ENCODE results near the gene NRN1.
"Not testable (repeated sequence)": the region's sequence is repeated elsewhere in the genome, so short reads cannot be mapped to it uniquely, and the experiment has no call there.

NRN1 gene

GRCh38 chr6:6006428-6007365 lies at the start of gene NRN1:
Gene NRN1, minus strand, starts transcription at chr6:6006925. Its CDS starts 176 bp downstream, at chr6:6006749.
- DNase-seq (ENCODE audit: low read depth in 2 of 3, low spot score in 1 of 3): no peak

- no peak for DNase-seq (ENCODE audit: low read depth in 2 of 3, low spot score in 1 of 3)
Measured at GRCh38 chr6:6052216-6052615, 45.5 kb upstream of the NRN1 start.

GRCh38 chr6:6046716-6047115 lies 40.0 kb upstream of the NRN1 start:
- no peak for DNase-seq (ENCODE audit: low read depth in 2 of 3, low spot score in 1 of 3)

GRCh38 chr6:6039946-6040509 lies 33.3 kb upstream of the NRN1 start:
- DNase-seq (ENCODE audit: low read depth in 2 of 3, low spot score in 1 of 3): no peak

GRCh38 chr6:6037179-6037578 lies 30.5 kb upstream of the NRN1 start:
- DNase-seq (ENCODE audit: low read depth in 2 of 3, low spot score in 1 of 3): no peak

GRCh38 chr6:6033858-6034257 lies 27.1 kb upstream of the NRN1 start:
- no peak for DNase-seq (ENCODE audit: low read depth in 2 of 3, low spot score in 1 of 3)

- DNase-seq (ENCODE audit: low read depth in 2 of 3, low spot score in 1 of 3): no peak
Measured at GRCh38 chr6:6026513-6027205, 19.9 kb upstream of the NRN1 start.

- DNase-seq (ENCODE audit: low read depth in 2 of 3, low spot score in 1 of 3): no peak
Measured at GRCh38 chr6:6025736-6026135, 19.0 kb upstream of the NRN1 start.

GRCh38 chr6:6024220-6024619 lies 17.5 kb upstream of the NRN1 start:
- DNase-seq (ENCODE audit: low read depth in 2 of 3, low spot score in 1 of 3): no peak

- not testable (repeated sequence) for DNase-seq (ENCODE audit: low read depth in 2 of 3, low spot score in 1 of 3)
Measured at GRCh38 chr6:6022841-6023240, 16.1 kb upstream of the NRN1 start.

- peak in 2 of 3 donors; percentile 40 to 54 for DNase-seq (ENCODE audit: low read depth in 2 of 3, low spot score in 1 of 3)
Measured at GRCh38 chr6:6008648-6009421, 2.1 kb upstream of the NRN1 start.

- DNase-seq (ENCODE audit: low read depth in 2 of 3, low spot score in 1 of 3): no peak
Measured at GRCh38 chr6:6008089-6008647, 1.4 kb upstream of the NRN1 start.

GRCh38 chr6:6007366-6008088 lies 802 bp upstream of the NRN1 start:
- no peak for DNase-seq (ENCODE audit: low read depth in 2 of 3, low spot score in 1 of 3)

GRCh38 chr6:6006006-6006427 lies 708 bp downstream of the NRN1 start:
- DNase-seq (ENCODE audit: low read depth in 2 of 3, low spot score in 1 of 3): no peak

- no peak for DNase-seq (ENCODE audit: low read depth in 2 of 3, low spot score in 1 of 3)
Measured at GRCh38 chr6:6005051-6006005, 1.4 kb downstream of the NRN1 start.

GRCh38 chr6:6004390-6004995 lies 2.2 kb downstream of the NRN1 start:
- DNase-seq (ENCODE audit: low read depth in 2 of 3, low spot score in 1 of 3): no peak

GRCh38 chr6:6003621-6004366 lies 2.9 kb downstream of the NRN1 start:
- no peak for DNase-seq (ENCODE audit: low read depth in 2 of 3, low spot score in 1 of 3)
